H7 (cell line): ENCODE data around the gene EDARADD. TPM values are rescaled to one million over a fixed set of nuclear protein-coding genes. Genes with fewer than 3 reads are reported as not detected.
A peak's percentile ranks its signal among the peaks of the same experiment; 100 is the strongest.
"Not testable (repeated sequence)": the region's sequence is repeated elsewhere in the genome, so short reads cannot be mapped to it uniquely, and the experiment has no call there.

Source experiments
- DNase-seq: peaks from one replicate; pipeline ENCODE4 v3.0.0; 2012
- H3K27me3 ChIP-seq: 2 replicates; pipeline ENCODE4 v1.6.0; 2011; ENCODE audit warnings: mild to moderate bottlenecking, low read length; ENCODE audit not compliant: control insufficient read depth, insufficient read depth
- H3K36me3 ChIP-seq: replicated peaks from 2 replicates; pipeline ENCODE4 v1.5.1; 2011; ENCODE audit warnings: low read length; ENCODE audit not compliant: control insufficient read depth, insufficient read depth
- H3K4me3 ChIP-seq: 2 replicates; pipeline ENCODE4 v1.5.1; 2011; ENCODE audit warnings: low read depth, mild to moderate bottlenecking, control low read depth, low read length, moderate library complexity; ENCODE audit not compliant: insufficient read depth
- total RNA-seq: library from RNA; depleted of rRNA; stranded (reverse); fragments of >200 nt; shearing (Covaris generic); gene quantifications from 2 replicates; pipeline ENCODE4 v1.2.3, GENCODE V29; 2014; rRNA removed

The EDARADD gene
- 1.3 and 2.1 TPM in 2 replicates for total RNA-seq

DNA sequence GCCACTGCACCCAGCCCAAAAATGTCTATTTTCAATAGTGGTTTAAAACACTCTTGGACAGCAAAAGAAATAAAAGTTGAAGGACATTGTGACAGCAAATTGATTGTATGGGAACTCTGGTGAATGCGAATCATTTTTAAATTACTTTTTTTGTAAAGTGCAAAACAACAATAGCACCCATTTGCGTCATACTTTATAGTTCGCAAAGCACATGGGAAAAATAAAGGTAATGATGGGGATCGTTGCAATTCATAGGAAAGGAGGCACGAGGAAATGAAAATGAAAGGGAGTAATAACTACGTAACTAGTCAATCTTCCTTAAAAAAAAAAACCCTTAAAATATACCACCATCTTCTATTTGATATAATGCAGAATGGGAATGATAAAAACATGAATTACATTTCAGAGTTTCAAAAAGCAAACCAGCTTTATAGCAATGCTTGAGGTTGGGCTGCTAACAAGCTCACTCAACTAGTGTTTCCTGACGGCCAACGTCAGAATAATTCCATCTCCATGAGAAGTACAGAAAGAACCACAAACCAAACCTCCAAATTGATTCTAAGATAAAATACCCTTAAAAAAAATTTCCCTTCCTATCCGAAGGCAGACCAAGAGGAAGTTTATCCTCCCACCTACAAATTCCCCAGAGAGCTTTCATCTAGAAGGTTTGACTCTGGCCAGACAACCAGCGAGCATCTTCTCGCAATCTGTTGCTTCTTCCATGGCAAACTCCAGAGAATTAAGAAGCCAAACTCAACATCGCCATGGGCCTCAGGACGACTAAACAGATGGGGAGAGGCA, at the start of gene EDARADD:
TSS of gene EDARADD (plus strand) at position 606 of the 801 bp plus-strand sequence. CDS start at position 765, 159 bp downstream.
- Histone ChIP-seq H3K27me3 (peaks cover 30% of the 10 kb centered on the region), H3K4me3 (peak within 1 kb of the TSS; percentile 94), H3K36me3 (no peaks in the 10 kb centered on the region)
- DNase-seq, result peak; percentile 33

DNA sequence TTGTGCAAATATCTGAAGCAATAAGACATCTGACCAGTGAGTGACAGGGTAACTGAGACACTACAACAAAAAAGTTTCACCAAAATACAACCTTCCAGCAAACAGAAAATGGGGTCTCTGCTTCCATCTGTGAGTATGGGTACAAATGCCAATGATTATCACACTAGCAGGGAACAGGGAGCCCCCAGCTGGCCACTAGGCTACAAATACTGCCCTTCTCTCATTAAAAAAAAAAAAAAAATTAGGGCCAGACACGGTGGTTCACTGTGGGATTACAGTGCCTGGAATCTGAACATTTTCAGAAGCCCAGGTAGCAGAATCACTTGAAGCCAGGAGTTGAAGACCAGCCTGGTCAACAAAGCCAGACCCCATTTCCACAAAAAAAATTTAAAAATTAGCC, 48.4 kb upstream of the EDARADD start:
- peak; percentile 52 for DNase-seq
- Histone ChIP-seq H3K27me3 (no peaks in the 10 kb centered on the region), H3K4me3 (no peak overlapping the region), H3K36me3 (no peaks in the 10 kb centered on the region)

DNA sequence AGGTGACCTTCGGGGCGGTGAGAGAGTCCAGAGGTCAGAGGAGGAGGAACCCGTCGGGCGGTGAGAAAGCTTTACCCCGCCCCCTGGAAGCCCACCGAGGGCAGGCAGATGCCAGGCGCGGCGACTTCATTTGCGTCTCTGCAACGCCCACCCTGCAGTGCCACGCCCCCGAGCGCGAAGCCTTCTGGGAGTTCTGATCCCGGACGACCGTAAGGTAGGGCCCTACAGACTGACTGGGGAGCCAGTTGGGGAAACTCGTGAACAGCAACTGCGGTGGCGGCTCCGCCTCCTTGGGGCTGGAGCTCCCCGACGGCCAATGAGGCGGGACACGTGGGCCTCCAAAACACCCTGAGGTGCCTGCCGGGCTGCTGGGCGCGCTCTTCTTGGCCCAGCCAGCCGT, 46.0 kb upstream of the EDARADD start:
- DNase-seq, result peak; percentile 55
- Histone ChIP-seq H3K36me3 (no peaks in the 10 kb centered on the region), H3K27me3 (no peaks in the 10 kb centered on the region), H3K4me3 (no peak overlapping the region)

DNA sequence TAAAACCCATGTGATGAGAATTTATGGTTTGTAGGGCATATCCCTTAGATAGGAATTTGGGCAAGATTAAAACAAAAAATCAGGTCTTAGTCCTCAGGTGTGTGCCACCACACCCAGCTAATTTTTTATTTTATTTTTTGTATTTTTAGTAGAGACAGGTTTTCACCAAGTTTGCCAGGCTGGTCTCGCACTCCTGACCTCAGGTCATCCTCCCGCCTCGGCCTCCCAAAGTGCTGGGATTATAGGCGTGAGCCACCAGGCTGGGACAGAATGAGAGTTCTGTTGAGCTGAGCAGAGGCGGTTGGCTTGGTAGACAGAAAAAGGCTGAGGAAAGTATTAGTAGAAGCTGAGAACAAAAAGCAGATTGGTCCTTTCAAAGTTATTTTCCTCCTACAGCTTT, 43.8 kb upstream of the EDARADD start:
- no peaks in the 10 kb centered on the region for H3K27me3 ChIP-seq
- H3K4me3 ChIP-seq, result no peak overlapping the region
- no peaks in the 10 kb centered on the region for H3K36me3 ChIP-seq
- no peak for DNase-seq

DNA sequence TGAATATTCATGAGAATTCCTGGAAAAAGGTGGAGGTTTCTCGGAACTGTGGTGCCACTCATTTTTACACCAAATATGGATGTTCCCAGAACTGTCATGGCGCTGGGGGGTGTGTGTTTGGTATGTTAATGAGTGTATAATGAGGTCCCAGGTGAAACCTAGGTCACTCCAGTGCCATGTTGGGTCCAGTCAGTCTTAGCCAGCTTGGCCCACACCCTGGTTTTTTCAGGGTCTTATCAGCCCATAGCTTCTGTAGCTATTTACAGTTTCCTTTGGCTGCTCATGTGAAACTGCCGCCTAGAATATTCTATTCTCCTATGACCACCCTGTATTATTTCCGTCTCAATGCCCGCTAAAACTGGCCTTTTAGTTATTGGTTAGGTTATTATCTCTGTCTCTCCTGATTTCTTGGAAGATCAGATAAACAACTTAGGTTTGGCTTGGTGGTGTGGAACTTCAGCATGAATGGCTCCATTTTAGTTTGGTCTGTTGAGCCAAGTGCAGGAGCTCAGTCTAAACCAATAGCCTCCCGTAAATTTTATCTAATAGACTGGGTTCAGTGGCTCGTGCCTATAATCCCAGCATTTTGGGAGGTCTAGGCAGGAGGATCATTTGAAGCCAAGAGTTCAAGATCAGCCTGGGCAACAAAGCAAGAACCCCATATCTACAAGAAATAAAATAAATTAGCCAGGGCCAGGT, 42.1 kb upstream of the EDARADD start:
- no peaks in the 10 kb centered on the region for H3K36me3 ChIP-seq
- DNase-seq, result no peak
- H3K4me3 ChIP-seq, result no peak overlapping the region

DNA sequence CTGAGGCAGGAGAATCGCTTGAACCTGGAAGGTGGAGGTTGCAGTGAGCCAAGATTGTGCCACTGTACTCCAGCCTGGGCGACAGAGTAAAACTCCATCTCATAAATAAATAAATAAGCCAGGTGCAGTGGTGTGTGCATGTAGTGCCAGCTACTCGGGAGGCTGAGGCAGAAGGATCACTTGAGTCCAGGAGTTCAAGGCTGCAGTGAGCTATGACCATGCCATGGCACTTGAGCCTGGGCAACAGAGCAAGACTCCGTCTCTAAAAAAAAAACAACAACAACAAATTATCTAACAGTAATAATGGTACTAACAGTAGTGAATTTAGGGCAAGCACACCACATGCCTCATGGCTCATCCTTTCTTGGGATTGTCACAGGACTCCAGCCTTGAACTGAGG, 41.3 kb upstream of the EDARADD start:
- DNase-seq, H3K27me3 ChIP-seq, H3K36me3 ChIP-seq, H3K4me3 ChIP-seq: not testable (repeated sequence)

More for the DNA sequence above, 42.1 kb upstream of the EDARADD start:
- H3K27me3 ChIP-seq, result no peaks in the 10 kb centered on the region

DNA sequence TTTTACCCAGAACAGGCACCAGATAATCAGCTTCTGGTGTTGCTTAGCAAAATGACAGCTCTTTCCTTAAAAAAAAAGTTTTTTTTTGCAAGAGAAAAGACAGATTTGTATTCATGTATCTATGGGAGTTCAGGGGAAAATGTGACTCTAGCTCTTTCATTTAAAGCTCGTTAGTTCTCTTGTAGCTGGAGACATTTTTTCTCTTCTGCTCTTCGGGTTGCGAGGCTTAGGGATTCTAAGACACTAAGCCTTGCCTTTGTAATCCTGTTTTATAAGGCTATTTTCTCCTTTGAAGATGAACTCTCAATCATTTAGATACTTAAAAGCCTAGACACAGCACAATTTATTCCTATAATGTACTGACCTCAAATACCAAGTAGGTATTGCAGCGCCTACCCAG, 40.3 kb upstream of the EDARADD start:
- H3K27me3 ChIP-seq, result no peaks in the 10 kb centered on the region
- H3K4me3 ChIP-seq, result no peak overlapping the region
- DNase-seq, result no peak
- H3K36me3 ChIP-seq, result no peaks in the 10 kb centered on the region

DNA sequence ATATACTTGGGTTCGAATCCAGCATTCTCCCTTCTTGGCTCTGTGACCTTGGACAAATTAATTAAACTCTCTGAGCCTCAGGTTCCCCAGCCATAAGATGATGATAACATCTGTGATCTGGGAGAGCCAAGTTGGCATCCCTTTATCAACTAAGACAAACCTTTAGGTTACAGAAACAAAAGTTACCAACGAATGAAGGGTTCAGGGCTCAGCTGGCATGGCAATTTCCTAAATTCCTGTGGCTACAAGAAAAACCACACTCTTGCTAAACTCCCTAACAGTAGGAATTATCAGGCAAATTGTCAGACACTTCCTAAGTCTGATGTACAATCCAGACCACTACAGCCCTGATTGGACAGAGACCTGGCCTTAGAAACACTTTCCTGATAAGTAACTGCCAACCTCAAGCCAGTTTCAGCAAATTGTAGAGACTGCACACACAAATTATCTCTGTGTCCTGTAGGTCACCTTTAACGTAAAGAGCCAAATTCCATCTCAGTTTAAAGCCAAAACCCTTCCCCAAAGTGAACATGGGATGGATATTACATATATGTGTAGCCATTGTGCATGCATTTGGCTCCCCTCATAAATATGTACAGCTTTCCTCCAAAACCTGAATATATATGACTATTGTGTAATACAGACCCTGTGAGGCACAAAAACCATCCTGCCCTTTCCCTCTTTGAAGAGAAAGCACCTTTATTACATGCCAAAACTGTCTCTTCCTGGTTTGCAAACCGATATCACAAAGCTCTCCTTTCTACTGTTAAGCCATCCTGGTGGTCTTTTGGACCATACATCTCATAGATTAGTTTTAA, 39.5 kb upstream of the EDARADD start:
- Histone ChIP-seq H3K36me3 (no peaks in the 10 kb centered on the region), H3K27me3 (no peaks in the 10 kb centered on the region), H3K4me3 (no peak overlapping the region)
- no peak for DNase-seq

DNA sequence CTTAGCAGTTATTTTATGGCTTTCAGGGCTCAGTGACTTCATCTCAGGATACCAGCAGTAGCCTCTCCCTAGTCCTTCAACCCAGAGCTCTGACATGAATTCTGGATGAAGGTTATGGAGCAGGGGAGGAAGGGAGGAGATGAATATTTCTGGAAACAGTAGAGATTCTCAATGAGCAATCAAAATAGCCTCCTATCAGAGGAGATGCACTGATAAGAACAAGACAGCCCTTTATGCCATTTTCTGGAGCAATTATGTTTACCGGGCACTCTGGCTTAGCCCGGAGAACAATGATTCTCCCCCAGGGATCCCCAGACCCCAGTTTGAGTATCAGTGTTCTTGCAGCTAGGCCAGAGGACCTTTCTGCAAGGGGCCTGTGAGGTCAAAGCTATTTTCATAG, 37.9 kb upstream of the EDARADD start:
- DNase-seq, result no peak
- H3K4me3 ChIP-seq, result no peak overlapping the region
- H3K27me3 ChIP-seq, result no peaks in the 10 kb centered on the region
- no peaks in the 10 kb centered on the region for H3K36me3 ChIP-seq

DNA sequence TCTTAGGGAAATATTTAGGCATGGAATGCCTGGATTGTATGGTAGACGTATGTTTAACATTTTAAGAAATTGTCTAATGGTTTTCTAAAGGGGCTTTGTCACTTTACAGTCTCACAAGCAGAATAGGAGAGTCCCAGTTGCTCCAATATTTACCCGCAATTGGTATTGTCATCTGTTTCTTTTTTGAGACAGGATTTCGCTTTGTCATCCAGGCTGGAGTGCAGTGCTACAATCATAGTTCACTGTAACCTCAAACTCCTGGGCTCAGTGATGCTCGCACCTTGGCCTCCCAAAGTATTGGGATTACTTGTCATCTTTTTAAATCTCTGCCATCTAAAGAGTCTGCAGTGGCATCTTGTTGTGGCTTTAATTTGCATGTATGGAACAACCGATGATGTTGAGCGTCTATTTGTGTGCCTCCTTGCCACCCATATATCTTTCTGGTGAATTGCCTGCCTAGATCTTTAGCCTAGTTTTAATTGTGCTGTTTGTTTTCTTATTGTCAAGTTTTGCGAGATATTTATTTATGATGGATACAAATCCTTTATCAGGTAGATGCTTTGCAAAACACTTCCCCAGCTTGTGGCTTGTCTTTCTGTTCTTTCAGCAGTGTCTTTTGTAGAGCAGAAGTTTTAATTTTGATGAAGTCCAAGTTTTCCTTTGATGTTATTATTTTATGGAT, 32.0 kb upstream of the EDARADD start:
- no peak for DNase-seq
- Histone ChIP-seq H3K4me3 (no peak overlapping the region), H3K36me3 (no peaks in the 10 kb centered on the region), H3K27me3 (0 out of 2 replicates have a peak, but pooled peaks cover 2% of the 10 kb centered on the region)

DNA sequence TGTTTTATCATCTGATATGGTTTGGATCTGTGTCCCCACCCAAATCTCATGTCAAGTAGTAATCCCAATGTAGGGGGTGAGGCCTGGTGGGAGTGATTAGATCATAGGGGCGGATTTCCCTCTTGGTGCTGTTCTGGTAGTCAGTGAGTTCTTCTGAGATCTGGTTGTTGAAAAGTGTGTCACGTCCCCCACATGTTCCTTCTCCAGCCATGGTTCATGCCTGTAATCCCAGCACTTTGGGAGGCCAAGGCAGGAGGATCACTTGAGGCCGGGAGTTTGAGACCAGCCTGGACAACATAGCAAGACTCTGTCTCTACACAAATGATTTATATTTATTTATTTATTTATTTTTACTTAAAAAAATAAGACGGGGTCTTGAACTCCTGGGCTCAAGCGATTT, 30.8 kb upstream of the EDARADD start:
- DNase-seq, result no peak
- H3K4me3 ChIP-seq, result no peak overlapping the region
- 0 out of 2 replicates have a peak, but pooled peaks cover 2% of the 10 kb centered on the region for H3K27me3 ChIP-seq
- no peaks in the 10 kb centered on the region for H3K36me3 ChIP-seq

DNA sequence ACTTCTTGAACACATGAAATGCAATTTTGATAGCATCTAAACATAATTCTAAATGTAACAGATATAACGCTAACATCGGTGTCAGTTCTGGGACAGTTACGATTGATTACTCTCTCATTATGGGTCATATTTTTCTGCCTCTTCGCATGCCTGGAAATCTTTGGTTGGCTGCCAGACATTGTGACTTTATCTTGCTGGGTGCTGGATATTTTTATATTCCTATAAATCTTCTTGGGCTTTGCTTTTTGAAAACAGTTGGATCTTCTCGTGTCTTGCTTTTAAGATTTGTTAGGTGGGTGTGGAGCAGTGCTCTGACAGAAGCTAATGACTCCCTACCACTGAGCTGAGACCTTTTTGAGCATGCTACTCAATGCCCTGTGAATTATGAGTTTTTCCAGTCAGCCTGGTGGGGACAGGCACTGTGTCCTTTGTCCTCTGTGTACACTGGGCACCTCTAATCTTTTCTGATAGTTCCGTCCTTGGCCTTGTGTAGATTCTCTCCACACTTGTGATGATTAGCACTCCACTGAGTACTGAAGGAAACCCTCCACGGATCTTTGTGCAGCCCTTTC, 28.0 kb upstream of the EDARADD start:
- no peak overlapping the region for H3K4me3 ChIP-seq

DNA sequence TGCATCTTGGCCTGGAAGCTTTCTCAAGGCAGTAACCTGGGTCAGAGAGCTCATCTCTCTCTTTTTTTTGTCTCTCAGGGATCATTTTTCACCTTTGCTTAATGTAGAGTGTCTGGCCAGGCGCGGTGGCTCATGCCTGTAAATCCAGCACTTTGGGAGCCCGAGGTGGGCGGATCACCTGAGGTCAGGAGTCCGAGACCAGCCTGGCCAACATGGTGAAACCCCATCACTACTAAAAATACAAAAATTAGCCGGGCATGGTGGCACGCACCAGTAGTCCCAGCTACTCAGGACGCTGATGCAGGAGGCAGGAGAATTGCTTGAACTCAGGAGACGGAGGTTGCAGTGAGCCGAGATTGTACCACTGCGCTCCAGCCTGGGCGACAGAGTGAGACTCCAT, 27.4 kb upstream of the EDARADD start:
- H3K27me3 ChIP-seq, DNase-seq, H3K4me3 ChIP-seq, H3K36me3 ChIP-seq: not testable (repeated sequence)

More for the DNA sequence above, 28.0 kb upstream of the EDARADD start:
- no peak for DNase-seq
- H3K27me3 ChIP-seq, result 0 out of 2 replicates have a peak, but pooled peaks cover 2% of the 10 kb centered on the region
- H3K36me3 ChIP-seq, result no peaks in the 10 kb centered on the region

DNA sequence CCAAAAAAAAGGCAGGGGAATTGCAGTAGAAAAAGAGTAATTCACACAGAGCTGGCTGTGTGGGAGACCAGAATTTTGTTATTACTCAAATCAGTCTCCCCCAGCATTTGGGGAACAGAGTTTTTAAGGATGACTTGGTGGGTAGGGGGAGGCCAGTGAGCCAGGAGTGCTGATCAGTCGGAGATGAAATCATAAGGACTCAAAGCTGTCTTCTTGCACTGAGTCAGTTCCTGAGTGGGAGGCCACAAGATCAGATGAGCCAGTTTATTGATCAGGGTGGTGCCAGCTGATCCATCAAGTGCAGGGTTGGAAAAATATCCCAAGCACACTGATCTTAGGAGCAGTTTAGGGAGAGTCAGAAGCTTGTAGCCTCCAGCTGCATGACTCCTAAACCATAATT, 23.7 kb upstream of the EDARADD start:
- Histone ChIP-seq H3K36me3 (no peaks in the 10 kb centered on the region), H3K4me3 (no peak overlapping the region), H3K27me3 (0 out of 2 replicates have a peak, but pooled peaks cover 2% of the 10 kb centered on the region)
- DNase-seq, result no peak
